Activated CD4-positive, alpha-beta memory T cell treated with anti-CD3 and anti-CD28 coated beads for 36 hours (primary cell): ENCODE data around the gene DMRT3. TPM values are rescaled to one million over a fixed set of nuclear protein-coding genes. Genes with fewer than 3 reads are reported as not detected.

Experiments used
- CTCF ChIA-PET: fragments of 350-600 bp; sonication (Branson Sonifier 250); formaldehyde crosslinking; loops from one replicate; lab custom pipeline; 2021; ENCODE audit warnings: antibody characterized with exemption, inconsistent platforms; lab: Charles Lee
- POLR2A ChIA-PET: fragments of 350-600 bp; sonication (Branson Sonifier 250); formaldehyde crosslinking; loops from one replicate; lab custom pipeline; 2021; ENCODE audit warnings: antibody characterized with exemption; lab: Charles Lee
- DNase-seq: peaks from one replicate; pipeline ENCODE4 v3.0.0-alpha.2; 2020
- H3K27ac Mint-ChIP-seq: one replicate; pipeline ENCODE4 v1.8.0; 2021; ENCODE audit warnings: mixed read lengths
- H3K27me3 Mint-ChIP-seq: one replicate; pipeline ENCODE4 v1.8.0; 2021; ENCODE audit warnings: mixed read lengths
- H3K36me3 Mint-ChIP-seq: one replicate; pipeline ENCODE4 v1.8.0; 2021; ENCODE audit warnings: mixed read lengths
- H3K4me1 Mint-ChIP-seq: one replicate; pipeline ENCODE4 v1.8.0; 2021; ENCODE audit warnings: low read depth, mixed read lengths
- H3K4me3 Mint-ChIP-seq: one replicate; pipeline ENCODE4 v1.8.0; 2021; ENCODE audit warnings: mild to moderate bottlenecking, mixed read lengths
- H3K9me3 Mint-ChIP-seq: one replicate; pipeline ENCODE4 v1.8.0; 2021; ENCODE audit warnings: mixed read lengths
- intact Hi-C: fragments of 100-400 bp; cut with micrococcal nuclease; formaldehyde crosslinking; loops from one replicate; pipeline ENCODE4 v1.15.1; 2023
- total RNA-seq, 2 experiments: library from RNA; stranded (reverse); gene quantifications; one replicate each; pipeline ENCODE4 v1.2.3, GENCODE V29; 2021

Gene DMRT3
- total RNA-seq, 2 experiments from 2014 or later: not detected

GRCh38 chr9:1013021-1013420 is 36.6 kb downstream of the DMRT3 start:
- H3K4me1 Mint-ChIP-seq: no peaks in the 10 kb centered on the region
- H3K4me3 Mint-ChIP-seq: no peak overlapping the region
- ChIA-PET POLR2A (no interaction called here), CTCF (interaction anchor here (0.6 to 1.9 kb wide), 3 partner anchors 9 to 398 kb away, joined by 3 to 6 read pairs (median 3); no protein-coding TSS in a partner anchor)
- DNase-seq: no peak
- no peaks in the 10 kb centered on the region for H3K9me3 Mint-ChIP-seq
- intact Hi-C loops: no loop called here
- no peaks in the 10 kb centered on the region for H3K36me3 Mint-ChIP-seq
- H3K27ac Mint-ChIP-seq: no peak overlapping the region
- peaks cover 14% of the 10 kb centered on the region for H3K27me3 Mint-ChIP-seq

- intact Hi-C loops: no loop called here
- Mint-ChIP-seq H3K9me3 (no peaks in the 10 kb centered on the region), H3K27ac (no peak overlapping the region), H3K27me3 (peaks cover 11% of the 10 kb centered on the region), H3K4me1 (no peaks in the 10 kb centered on the region), H3K36me3 (no peaks in the 10 kb centered on the region), H3K4me3 (no peak overlapping the region)
- no peak for DNase-seq
- ChIA-PET CTCF (interaction anchor here (1.9 kb wide), 1 partner anchor 10 kb away, joined by 6 read pairs; no protein-coding TSS in a partner anchor), POLR2A (no interaction called here)
Measured at GRCh38 chr9:1014225-1014624, 37.8 kb downstream of the DMRT3 start.

DNA sequence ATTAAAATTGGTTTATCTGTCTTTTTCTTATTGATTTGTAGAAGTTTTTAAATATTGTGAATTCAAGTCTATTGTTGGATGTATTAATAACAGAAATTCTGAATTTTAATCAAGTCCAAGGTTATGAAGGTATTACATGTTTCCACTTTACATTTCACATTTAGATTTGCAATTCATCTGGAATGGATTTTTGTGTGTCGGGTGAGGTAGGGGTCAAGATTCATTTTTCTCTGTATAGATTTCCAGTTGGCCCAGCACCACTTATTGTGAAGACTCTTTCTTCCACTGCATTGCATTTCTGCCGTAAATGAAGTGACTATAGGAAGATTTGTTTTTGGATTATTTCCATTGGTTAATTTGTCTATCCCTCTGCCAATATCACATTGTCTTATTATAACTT is 38.2 kb downstream of the DMRT3 start:
- no peaks in the 10 kb centered on the region for H3K9me3 Mint-ChIP-seq
- H3K27ac Mint-ChIP-seq: no peak overlapping the region
- POLR2A ChIA-PET: no interaction called here
- DNase-seq: no peak
- CTCF ChIA-PET: interaction anchor here (1.9 kb wide), 1 partner anchor 10 kb away, joined by 6 read pairs; no protein-coding TSS in a partner anchor
- no peak overlapping the region for H3K4me3 Mint-ChIP-seq
- intact Hi-C loops: no loop called here
- H3K27me3 Mint-ChIP-seq: peaks cover 11% of the 10 kb centered on the region
- no peaks in the 10 kb centered on the region for H3K36me3 Mint-ChIP-seq
- H3K4me1 Mint-ChIP-seq: no peaks in the 10 kb centered on the region

- intact Hi-C loops: no loop called here
- ChIA-PET POLR2A (no interaction called here), CTCF (interaction anchor here (1.8 kb wide), 1 partner anchor 9 kb away, joined by 11 read pairs; no protein-coding TSS in a partner anchor)
- H3K9me3 Mint-ChIP-seq: peaks cover 3% of the 10 kb centered on the region
- no peak overlapping the region for H3K4me3 Mint-ChIP-seq
- H3K27ac Mint-ChIP-seq: no peak overlapping the region
- peak; percentile 33 for DNase-seq
- H3K4me1 Mint-ChIP-seq: no peaks in the 10 kb centered on the region
- peaks cover 17% of the 10 kb centered on the region for H3K27me3 Mint-ChIP-seq
- H3K36me3 Mint-ChIP-seq: no peaks in the 10 kb centered on the region
Measured at GRCh38 chr9:1018121-1018520, 41.7 kb downstream of the DMRT3 start.

DNA sequence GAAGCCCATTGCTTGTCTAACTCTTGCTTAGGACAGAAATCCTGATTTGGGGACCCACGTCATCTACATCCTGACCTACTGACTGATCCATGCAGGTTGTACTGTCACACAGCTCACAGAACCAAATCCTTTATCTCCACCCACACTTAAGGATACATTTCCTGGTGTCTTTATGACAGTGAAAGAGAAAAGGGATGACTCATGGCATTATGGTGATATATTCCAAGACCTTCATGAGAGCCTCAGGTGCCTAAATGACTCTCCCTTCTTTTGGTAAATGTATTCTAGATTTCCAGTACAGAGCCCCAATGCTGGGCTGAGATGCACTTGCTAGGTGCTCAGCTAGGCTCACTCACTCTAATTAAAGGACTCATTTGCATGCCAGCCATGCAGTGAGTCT is 47.7 kb downstream of the DMRT3 start:
- DNase-seq: no peak
- peaks cover 24% of the 10 kb centered on the region for H3K27me3 Mint-ChIP-seq
- no peak overlapping the region for H3K27ac Mint-ChIP-seq
- intact Hi-C loops: no loop called here
- H3K4me3 Mint-ChIP-seq: no peak overlapping the region
- H3K4me1 Mint-ChIP-seq: no peaks in the 10 kb centered on the region
- H3K36me3 Mint-ChIP-seq: no peaks in the 10 kb centered on the region
- ChIA-PET POLR2A (no interaction called here), CTCF (no interaction called here)
- peaks cover 4% of the 10 kb centered on the region for H3K9me3 Mint-ChIP-seq

DNA sequence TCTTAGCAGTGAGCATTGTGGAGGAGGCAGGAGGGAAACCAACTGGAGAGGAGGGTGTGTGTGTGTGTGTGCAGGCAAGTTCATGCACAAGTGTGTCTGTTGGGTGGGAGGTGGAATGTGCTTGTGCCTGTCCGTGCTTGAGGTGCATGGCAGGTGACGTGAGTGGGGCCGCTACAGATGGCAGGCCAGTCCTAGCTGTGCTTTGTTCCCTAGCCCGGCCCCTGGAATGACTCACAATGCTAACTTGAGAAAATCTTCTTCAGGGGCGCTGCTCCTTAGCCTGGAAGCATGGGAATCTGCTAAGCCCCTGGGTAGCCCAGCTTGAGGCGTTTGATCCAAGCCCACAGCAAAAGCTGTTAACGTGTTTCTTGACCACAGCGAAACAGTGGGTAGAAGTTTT is 48.7 kb downstream of the DMRT3 start:
- Mint-ChIP-seq H3K36me3 (no peaks in the 10 kb centered on the region), H3K27me3 (peaks cover 25% of the 10 kb centered on the region), H3K9me3 (peaks cover 4% of the 10 kb centered on the region), H3K27ac (no peak overlapping the region), H3K4me3 (no peak overlapping the region), H3K4me1 (no peaks in the 10 kb centered on the region)
- ChIA-PET CTCF (no interaction called here), POLR2A (no interaction called here)
- intact Hi-C loops: no loop called here
- DNase-seq: no peak

DNA sequence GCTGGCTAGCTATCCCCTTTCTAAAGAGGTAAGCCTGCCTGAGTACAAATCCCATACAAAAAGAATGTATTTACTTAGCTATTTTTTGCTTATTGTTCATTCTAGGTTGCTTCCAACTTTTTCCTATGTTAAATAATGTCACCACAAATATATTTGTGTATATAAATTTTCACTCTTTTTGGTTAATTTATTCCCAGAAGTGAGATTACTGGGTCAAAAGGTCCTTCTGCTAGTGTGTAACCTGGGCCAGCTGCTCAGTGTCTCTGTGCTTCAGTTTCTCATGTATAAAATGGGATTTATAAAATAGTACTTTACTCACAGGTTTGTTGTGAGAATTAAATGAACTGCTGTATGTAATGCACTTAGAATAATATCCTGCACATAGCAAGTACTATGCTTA is 49.8 kb downstream of the DMRT3 start:
- no peaks in the 10 kb centered on the region for H3K4me1 Mint-ChIP-seq

GRCh38 chr9:1028501-1029190 is 52.2 kb downstream of the DMRT3 start:
- DNase-seq: no peak
- H3K27me3 Mint-ChIP-seq: peaks cover 29% of the 10 kb centered on the region
- no peaks in the 10 kb centered on the region for H3K36me3 Mint-ChIP-seq
- intact Hi-C loops: no loop called here
- no peak overlapping the region for H3K4me3 Mint-ChIP-seq
- ChIA-PET CTCF (interaction anchor here (1.1 kb wide), 1 partner anchor 18 kb away, joined by 3 read pairs; no protein-coding TSS in a partner anchor), POLR2A (no interaction called here)
- H3K9me3 Mint-ChIP-seq: no peaks in the 10 kb centered on the region
- H3K4me1 Mint-ChIP-seq: no peaks in the 10 kb centered on the region
- H3K27ac Mint-ChIP-seq: no peak overlapping the region

More for the DNA sequence above, 49.8 kb downstream of the DMRT3 start:
- no peak for DNase-seq
- CTCF ChIA-PET: no interaction called here
- H3K36me3 Mint-ChIP-seq: no peaks in the 10 kb centered on the region
- intact Hi-C loops: no loop called here
- POLR2A ChIA-PET: no interaction called here
- H3K27me3 Mint-ChIP-seq: peaks cover 24% of the 10 kb centered on the region
- no peak overlapping the region for H3K27ac Mint-ChIP-seq
- H3K4me3 Mint-ChIP-seq: no peak overlapping the region
- peaks cover 4% of the 10 kb centered on the region for H3K9me3 Mint-ChIP-seq

DNA sequence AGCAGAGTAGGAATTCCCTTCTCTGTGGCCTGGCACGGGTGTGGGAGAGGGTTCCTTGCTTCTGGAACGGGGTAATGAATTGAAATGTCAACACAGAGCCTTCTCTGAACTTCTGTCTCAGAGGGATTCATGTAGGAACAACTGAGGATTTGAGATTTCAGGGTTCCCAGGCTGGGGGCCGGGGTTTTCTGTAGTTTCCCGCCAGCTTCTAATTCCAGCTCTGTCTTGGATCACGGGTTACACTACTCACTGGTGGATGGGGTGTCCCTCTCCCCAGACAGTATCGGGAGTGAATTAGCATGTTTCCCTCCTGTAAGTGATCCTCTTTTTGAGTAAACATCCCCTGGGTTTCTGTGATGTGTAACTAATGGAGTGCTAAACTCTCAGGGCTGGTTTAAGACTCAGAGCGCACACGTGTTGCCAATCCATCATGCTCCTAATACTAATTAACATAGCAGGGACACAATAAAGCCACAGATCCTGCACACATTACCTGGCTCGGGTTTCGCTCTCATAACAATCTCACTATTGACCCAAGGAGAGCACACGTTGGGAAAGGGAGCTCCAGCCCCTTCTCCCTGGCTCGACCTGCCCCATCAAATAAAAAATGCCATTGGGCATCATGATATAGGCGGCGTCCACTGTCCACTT is 55.6 kb downstream of the DMRT3 start:
- Mint-ChIP-seq H3K9me3 (no peaks in the 10 kb centered on the region), H3K27me3 (peaks cover 24% of the 10 kb centered on the region), H3K27ac (no peak overlapping the region), H3K36me3 (no peaks in the 10 kb centered on the region), H3K4me1 (no peaks in the 10 kb centered on the region), H3K4me3 (no peak overlapping the region)
- DNase-seq: no peak
- intact Hi-C loops: no loop called here
- POLR2A ChIA-PET: no interaction called here
- CTCF ChIA-PET: no interaction called here

GRCh38 chr9:1034271-1034670 is 57.8 kb downstream of the DMRT3 start:
- H3K4me1 Mint-ChIP-seq: no peaks in the 10 kb centered on the region
- H3K9me3 Mint-ChIP-seq: no peaks in the 10 kb centered on the region
- no peaks in the 10 kb centered on the region for H3K36me3 Mint-ChIP-seq
- H3K27ac Mint-ChIP-seq: no peak overlapping the region
- no peak for DNase-seq
- H3K27me3 Mint-ChIP-seq: peaks cover 25% of the 10 kb centered on the region
- POLR2A ChIA-PET: no interaction called here
- CTCF ChIA-PET: interaction anchor here (0.6 kb wide), 1 partner anchor 25 kb away, joined by 4 read pairs; no protein-coding TSS in a partner anchor
- no peak overlapping the region for H3K4me3 Mint-ChIP-seq
- intact Hi-C loops: no loop called here

- Mint-ChIP-seq H3K4me3 (no peak overlapping the region), H3K36me3 (no peaks in the 10 kb centered on the region), H3K9me3 (no peaks in the 10 kb centered on the region), H3K27me3 (peaks cover 50% of the 10 kb centered on the region), H3K4me1 (peaks cover 14% of the 10 kb centered on the region), H3K27ac (no peak overlapping the region)
- ChIA-PET CTCF (interaction anchor here (1.9 kb wide), 1 partner anchor 31 kb away, joined by 7 read pairs; no protein-coding TSS in a partner anchor), POLR2A (no interaction called here)
- DNase-seq: no peak
- intact Hi-C loops: no loop called here
Measured at GRCh38 chr9:1039589-1039988, 63.1 kb downstream of the DMRT3 start.
